Placental epithelial cell (primary cell): ENCODE measurements around the gene DCAF8L2. TPM values are rescaled to one million over a fixed set of nuclear protein-coding genes. Genes with fewer than 3 reads are reported as not detected.

ENCODE experiments used
- total RNA-seq: library from RNA; depleted of rRNA; stranded (reverse); fragments of >200 nt; gene quantifications from 2 replicates; pipeline ENCODE4 v1.2.3, GENCODE V29; 2012

Gene DCAF8L2
- total RNA-seq = not detected in 2 replicates

GRCh38 chrX:27590044-27590443 is at the start of gene DCAF8L2:
DCAF8L2 (plus strand) TSS chrX:27590344; CDS start chrX:27746896, 156,552 bp downstream.

Other genes starting within 250 kb of the DCAF8L2 start
- not detected in 2 replicates for gene PPP4R3C, start 127.0 kb upstream of the DCAF8L2 start, total RNA-seq
- gene MAGEB10, start 217.6 kb downstream of the DCAF8L2 start, total RNA-seq = not detected in 2 replicates